AG09319 (cell line): ENCODE data around the gene EPS8L3.
"Not testable (repeated sequence)": the region's sequence is repeated elsewhere in the genome, so short reads cannot be mapped to it uniquely, and the experiment has no call there.

Experiments
- DNase-seq: peaks from one replicate; pipeline ENCODE4 v3.0.0-alpha.2; 2010; ENCODE audit warnings: low read depth; ENCODE audit errors: extremely low read depth
- TF ChIP-seq, protein P1 (sequence below): IDR thresholded peaks from 2 replicates; pipeline ENCODE4 v1.5.1; 2011; ENCODE audit warnings: low read depth, mild to moderate bottlenecking, inconsistent platforms, low read length, moderate library complexity

EPS8L3 gene

DNA sequence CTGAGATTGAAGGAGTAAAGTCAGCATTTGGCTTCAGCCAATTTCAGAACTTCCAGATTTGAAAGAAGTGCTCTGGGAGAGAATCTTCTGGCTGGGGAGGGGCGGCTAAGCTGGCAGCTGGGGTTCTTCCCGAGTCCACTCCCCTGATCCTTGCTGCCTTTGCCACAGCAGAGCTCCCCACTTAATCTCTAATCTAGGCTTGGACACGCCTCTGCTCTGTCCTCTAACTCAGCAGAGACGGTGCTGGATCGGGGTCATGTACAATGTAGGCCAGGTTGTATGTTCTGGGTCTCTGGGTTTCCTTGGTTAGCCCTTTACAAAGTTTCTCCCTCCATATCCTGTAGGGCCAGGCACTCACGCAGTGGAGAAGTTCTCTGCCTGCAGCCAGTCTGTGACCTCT is 12.8 kb downstream of the EPS8L3 start:
- DNase-seq = no peak
- TF ChIP-seq, protein P1, sequence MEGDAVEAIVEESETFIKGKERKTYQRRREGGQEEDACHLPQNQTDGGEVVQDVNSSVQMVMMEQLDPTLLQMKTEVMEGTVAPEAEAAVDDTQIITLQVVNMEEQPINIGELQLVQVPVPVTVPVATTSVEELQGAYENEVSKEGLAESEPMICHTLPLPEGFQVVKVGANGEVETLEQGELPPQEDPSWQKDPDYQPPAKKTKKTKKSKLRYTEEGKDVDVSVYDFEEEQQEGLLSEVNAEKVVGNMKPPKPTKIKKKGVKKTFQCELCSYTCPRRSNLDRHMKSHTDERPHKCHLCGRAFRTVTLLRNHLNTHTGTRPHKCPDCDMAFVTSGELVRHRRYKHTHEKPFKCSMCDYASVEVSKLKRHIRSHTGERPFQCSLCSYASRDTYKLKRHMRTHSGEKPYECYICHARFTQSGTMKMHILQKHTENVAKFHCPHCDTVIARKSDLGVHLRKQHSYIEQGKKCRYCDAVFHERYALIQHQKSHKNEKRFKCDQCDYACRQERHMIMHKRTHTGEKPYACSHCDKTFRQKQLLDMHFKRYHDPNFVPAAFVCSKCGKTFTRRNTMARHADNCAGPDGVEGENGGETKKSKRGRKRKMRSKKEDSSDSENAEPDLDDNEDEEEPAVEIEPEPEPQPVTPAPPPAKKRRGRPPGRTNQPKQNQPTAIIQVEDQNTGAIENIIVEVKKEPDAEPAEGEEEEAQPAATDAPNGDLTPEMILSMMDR = no peak

DNA sequence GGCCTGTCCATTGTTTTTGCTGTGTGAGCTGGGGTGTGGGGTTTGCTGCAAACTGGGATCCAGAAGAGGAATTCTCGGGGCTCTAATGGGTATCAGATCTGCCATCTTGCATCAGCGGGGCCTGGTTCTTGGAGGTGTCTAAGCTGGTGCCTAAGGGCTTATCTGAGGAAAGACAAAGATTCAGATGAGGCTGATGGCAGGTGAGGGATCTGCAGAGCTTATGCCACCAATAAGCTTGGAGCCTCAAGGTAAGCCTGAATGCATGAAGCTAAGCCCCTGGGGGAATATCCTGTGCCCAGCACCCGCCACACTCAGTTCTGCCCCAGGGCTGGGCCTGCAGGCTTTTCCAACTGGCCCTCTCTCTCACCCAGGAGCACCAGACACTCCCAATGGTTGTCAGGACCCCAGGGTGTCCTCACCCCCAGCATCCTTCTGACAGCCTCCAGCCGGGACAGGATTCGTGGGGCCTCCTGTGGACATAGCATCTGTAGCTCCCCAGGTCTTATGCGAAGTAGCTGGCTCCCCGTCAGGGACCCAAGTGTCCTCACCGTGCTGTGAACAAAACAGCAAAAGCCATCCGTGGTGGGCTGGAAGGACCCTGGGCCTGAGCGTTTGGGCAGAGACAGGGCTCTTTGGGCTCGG is 13.4 kb downstream of the EPS8L3 start:
- DNase-seq = no peak
- TF ChIP-seq, protein P1 = no peak

DNA sequence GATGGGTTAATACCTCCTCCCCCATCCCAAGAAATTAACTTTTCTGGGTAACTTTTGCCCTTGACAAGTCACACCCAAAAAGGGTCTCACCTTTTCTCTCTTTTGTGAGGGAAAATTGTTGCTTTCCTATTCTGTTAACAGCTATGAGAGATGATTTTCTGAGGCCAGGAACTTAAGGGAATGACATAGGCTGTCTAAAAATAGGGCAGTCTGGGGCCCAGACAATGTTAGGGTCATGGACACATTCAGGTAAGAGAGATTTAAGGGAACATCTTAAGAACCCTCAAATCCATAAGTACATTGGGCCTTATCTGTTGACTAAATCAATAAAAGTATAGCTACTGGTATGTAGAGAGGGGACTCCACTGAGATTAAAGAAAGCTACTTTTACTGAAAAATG is 14.5 kb downstream of the EPS8L3 start:
- TF ChIP-seq, protein P1 = no peak
- no peak for DNase-seq

DNA sequence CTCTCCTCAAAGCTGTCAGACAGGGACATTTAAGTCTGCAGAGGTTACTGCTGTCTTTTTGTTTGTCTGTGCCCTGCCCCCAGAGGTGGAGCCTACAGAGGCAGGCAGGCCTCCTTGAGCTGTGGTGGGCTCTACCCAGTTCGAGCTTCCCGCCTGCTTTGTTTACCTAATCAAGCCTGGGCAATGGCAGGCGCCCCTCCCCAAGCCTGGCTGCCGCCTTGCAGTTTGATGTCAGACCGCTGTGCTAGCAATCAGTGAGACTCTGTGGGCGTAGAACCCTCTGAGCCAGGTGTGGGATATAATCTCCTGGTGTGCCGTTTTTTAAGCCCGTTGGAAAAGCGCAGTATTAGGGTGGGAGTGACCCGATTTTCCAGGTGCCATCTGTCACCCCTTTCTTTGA is 15.4 kb downstream of the EPS8L3 start:
- DNase-seq = not testable (repeated sequence)

DNA sequence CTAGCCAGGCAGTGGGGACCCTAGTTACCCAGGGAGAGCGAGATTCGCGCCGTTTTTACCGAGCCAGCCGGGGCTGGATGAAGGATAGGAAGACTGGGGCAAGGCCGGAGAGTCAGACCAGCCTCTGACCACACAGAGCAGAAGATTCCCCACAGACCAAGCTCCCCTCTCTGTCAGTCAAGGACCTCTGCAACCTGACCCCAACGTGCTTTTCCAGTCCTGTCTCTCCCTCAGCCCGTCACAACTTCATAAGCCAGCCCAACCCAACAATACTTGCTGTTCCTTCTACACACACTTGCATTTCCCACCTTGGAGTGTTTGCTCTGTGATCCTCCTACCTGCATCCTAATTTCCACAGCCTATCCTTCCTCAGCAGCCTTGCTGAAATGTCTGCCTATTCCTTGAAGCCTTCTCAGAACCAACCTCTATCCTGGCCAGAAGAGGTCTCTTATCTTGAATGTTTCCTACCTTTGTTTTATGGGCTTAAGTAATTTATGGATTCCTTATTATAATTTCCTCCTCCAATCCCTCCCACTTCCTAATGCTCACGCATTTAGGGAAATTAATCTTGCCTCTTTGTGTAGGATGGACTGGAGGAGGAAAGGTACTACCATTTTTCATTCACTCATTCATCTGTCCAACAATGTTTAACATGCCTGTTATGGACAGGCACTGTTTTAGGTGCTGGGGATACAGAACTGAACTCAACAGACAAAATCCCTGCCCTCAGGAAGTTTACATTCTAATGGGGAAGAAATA is 22.9 kb downstream of the EPS8L3 start, which contains the start of gene GSTM3:
Gene GSTM3 (minus strand): TSS at position 424 of the 759 bp plus-strand sequence. CDS start 751 bp downstream, outside the sequence.
- DNase-seq = no peak
- TF ChIP-seq, protein P1 = no peak

DNA sequence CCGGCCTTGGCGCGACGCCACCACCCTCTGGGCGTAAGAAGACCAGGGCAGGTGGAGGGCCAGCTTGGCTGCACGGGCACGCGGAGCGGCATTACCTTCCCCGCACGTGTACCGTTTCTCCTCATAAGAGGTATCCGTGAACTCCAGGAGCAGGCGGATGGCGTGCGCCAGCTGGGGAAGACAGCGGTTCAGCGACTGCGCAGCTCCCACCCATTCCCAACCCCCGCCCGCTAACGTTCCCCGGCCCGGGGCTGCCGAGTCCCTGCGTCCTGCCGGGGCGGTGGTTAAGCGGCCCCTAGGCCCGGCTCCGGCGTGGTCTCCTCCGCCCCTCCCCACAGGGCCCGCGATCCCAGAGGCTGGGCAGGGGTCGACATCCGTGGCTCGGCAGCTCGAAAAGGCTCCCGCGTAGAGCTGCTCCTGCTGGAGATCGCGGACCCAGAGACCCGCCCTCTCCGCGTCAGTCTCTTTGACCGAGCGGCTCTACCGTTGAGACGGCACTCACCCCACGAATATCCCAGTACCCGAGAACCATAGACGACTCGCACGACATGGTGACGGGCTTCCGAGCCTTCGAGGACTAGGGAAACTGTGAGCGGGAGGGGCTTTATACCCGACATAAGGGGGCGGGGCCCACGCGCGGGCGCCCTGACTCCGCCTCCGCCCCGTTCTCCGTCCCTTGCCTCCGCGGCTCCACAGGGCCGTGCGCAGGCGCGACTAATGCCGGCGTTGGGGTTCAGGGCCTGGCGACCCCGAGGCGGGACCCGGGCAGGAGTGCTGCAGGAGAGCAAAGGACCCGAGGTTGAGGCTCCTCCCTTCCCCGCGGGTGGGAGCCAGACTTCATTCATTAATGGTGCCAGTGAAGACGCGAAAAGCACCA is 23.7 kb downstream of the EPS8L3 start:
- no peak for DNase-seq
- TF ChIP-seq, protein P1 = no peak

DNA sequence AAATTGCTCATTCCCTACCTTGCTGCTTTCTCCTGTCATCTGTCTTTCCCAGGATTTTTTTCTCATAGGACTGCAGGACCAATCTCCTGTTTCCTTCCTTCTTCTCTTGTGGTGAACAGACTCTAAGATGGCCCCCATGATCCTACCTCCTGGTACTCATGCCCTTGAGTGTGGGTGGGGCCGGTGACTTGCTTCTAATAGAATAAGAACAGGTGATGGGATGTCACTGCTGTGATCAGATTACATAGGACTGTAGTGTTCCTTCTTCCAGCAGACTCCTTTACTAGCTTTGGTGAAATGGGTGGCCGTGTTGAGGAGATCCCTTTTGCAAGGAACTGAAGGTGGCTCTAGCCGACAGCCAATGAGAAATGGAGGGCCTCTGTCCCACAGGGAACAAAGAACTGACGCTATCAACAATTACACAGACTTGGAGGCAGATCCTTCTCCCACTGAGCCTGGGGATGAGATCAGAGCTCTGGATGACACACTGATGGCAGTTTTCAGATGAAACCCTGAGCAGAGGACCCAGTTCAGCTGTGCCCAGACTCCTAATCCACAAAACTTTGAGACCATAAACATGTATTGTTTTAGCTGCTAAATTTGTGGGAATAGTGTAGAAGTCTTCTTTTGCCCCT is 30.4 kb downstream of the EPS8L3 start:
- TF ChIP-seq, protein P1 = no peak
- DNase-seq = no peak
